NCI-H510A (cell line): Measurements from ENCODE around the gene DUSP11.
A peak's percentile ranks its signal among the peaks of the same experiment; 100 is the strongest.
"Not testable (repeated sequence)": the region's sequence is repeated elsewhere in the genome, so short reads cannot be mapped to it uniquely, and the experiment has no call there.

ENCODE experiments used
- DNase-seq: peaks from one replicate; lab custom pipeline; 2025; lab: John Stamatoyannopoulos, UW

The DUSP11 gene

DNA sequence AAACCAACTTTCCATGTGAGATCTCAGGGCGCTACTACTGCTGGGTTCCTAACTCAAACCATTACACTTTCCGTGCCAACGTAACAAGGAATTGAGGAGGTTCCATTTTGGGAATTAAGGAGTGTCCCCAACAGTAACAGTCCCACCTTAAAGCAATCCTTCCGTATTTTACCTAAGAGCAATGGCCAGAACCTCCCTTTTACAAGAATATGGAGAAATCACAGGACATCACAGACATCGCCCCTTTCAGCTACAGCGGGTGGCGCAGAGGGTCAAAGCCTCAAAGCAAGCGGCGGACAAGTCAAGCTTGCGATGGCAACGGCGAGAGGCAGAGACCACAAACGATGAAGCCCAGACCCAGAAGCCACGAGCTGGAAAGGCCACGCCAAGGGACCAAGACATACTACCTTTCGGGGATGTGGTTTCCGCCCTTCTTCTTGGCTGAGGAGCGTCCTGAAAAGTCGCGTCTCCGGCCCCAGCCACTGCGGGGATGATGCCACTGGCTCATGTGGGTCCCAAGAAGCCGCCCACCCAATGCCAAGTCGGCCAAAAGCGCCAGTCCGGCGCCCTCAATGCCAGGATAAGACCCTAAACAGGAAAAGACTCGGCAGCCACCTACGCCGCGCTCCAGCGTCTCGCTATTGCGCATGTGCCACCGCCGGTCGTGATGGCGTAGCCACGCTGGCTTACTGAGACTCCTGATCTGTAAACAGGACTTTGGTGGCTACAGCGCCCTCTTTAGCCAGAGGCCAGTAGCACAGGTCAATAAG lies at the start of gene DUSP11:
Gene DUSP11 (minus strand): TSS at position 637 of the 770 bp plus-strand sequence. CDS start 129 bp downstream, at position 508.
- DNase-seq = peak; percentile 72

DNA sequence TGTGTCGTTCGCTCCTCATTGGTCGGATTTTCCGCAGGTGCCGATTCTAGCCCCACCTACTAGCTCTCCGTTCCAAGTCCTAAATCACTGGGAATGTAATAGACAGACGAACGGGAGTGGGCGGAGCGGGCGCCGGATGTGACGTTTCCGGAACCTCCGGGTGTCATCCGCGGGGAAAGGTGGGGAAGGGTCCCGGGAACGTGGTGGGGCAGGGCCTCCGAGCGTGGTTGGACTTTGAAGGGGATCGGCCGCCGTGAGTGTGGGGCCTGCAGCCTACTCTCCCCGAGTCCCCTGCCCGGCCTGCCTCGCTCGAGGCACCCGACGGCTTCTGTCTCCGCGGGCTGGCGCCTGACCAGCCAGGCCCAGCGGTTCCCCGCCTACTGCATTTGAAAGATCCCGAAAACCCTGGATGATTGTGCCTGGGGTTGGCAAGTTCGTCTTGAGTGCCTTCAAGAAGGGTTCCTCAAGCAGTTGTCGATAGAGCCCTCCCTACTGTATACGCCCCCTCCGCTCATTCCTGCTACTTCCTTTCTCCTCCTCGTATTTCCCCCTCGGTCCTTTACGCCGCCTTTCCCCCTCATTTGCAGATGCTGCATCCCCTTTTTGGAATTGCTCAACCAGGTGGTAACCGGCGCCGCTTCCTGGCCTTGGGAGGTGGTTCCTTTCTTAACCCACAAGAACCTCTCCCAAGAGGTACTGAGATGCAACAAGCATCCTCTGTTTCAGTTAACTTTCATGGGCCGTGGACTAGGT lies 49.1 kb upstream of the DUSP11 start, which contains the start of gene STAMBP:
Gene STAMBP (plus strand): TSS at position 144 of the 753 bp plus-strand sequence. CDS start 1,896 bp downstream, outside the sequence.
- peak; percentile 94 for DNase-seq

DNA sequence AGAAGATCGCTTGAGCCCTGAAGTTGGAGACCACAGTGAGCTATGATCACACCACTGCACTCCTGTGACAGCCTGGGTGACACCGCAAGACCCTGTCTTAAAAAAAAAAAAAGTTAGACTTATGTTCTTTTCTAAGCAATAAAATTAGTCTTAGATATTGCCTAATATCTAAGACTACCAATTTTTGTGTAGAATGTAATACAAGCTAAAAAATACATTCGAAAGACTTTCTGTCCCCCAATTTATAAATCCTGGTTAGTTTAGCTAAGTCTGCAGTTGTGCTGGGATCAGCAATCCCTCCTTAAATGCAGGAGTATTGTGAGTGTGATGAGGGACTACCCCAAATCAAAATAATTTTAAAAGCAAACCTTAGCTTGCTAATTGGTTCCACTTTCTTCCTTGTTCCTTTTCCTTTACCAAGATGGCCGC lies 48.5 kb upstream of the DUSP11 start:
- no peak for DNase-seq

DNA sequence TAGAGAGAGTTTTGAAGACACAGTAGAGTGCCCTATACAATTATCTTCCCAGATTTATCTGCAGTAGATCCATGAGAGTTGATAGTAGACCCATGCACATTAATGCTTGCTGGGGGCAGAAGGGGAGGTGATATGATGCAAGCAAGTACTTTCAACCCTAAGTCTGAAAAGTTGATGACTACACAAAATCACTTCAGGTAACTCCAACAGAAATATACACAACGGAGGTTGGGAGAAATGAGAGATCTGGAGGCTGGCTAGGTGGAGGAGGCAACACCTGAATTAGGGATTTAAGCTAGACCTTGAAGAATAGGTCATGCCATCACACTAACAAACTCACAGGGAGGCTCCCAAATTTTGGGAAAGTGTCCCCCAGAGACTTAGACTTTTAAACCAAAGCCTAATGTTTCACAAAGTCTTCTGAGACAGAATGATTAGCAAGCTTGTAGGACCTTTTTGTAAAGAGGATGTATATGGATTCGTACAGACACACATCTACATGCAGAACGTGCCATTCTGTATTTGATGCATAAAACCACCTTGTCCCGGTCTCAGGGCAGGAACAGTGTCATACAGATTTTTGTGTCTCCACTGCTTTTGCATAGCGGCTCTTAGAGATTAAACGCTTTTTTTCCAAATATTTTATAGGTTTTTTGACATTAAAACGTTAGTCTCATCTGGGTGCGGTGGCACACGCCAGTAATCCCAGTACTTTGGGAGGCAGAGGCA lies 47.9 kb upstream of the DUSP11 start:
- DNase-seq = no peak

DNA sequence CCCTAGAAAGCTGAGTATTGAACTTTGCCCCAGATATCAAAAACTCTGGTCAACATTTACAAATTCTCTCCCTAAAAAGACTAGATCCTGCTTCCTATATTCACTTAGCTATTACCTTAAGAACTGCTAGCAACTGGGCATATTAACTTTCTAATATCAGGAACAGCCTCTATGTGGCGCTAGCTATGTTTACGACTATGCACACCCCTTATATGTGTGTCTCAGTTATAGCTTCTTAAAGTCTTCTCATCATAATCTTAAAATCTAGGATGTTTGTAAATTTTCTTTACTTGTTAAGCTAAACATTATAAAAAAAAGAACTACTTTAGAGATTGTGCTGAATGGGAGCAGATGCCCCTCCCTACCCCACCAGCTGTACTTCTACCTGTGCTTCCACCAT lies 47.1 kb upstream of the DUSP11 start:
- no peak for DNase-seq

DNA sequence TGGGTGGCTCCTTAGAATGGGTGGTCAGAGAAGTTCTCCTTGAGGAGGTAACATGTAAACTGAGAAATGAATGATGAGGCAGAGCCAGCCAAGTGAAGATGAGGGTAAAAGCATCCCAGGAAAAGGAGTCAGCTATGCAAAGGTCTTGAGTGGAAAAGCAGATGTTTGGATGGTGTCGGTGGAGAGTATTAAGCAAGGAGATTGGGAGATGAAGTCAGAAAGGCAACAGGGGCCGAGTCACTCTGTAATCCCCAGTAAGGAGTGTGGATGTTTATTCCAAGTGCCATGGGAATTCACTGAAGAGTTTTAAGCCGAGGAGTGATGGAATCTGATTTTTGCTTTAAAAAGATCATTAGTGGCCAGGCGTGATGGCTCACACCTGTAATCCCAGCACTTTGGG lies 45.5 kb upstream of the DUSP11 start:
- DNase-seq = no peak

DNA sequence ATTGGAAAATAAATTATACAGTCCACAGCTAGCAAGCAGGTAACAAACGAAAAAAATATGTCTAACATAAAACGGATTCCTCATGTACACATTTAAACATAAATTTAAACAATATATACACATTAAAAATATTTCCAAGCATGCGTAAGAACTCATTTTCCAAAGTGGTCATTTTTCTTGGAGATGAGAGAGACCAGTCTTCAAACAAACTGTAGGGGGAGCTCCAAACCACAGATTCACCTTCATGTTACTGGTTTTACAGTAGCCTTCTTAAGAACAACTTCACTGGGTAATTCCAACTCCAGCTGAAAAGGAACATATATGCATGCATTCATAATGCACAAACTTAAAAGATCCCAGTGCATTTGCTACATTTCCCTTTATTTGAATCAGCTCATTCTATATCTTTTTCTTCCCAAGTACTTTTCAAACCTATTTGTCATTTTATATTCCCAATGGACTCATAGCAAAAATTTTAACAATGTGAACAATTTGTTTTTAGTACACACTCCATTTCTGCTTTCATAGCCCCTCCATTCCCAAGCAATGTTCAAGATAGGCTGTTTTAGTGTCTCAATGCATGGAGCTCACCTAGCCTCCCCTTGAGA lies 44.1 kb upstream of the DUSP11 start:
- DNase-seq = no peak

DNA sequence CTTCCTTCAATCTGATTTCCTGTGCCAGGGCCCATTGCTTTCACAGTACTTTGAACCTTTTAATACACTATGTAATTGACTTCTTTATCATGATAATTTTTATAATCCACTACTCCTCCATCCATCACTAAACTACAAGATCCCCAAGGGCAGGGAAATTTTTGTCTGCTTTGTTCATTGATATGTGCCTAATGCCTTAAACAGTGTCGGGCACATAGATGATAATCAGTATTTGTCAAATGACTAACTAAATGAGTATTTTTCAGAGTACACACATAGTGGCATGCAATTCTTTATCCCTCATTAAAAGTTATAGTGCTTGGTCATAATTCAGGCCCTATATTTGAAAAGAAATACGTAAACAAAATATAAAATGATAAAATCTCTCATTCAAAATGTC lies 43.5 kb upstream of the DUSP11 start:
- DNase-seq = no peak

DNA sequence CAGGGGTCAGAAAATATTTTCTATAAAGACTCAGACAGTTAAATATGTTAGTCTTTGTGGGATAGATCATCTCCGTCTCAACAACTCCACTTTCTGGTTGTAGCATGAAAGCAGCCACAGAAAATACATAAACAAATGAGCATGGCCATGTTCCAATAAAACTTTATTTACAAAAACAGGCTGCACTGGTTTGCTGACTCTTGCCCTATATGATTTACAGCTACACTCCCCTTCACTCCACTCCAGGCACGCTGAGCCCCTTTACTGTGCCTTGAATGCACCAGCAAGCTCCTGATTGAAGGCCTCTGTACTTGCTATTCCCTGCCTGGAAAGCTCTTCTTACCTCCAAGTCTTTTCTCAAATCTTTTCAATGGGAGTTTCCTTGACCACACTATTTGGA lies 43.1 kb upstream of the DUSP11 start:
- DNase-seq = no peak

DNA sequence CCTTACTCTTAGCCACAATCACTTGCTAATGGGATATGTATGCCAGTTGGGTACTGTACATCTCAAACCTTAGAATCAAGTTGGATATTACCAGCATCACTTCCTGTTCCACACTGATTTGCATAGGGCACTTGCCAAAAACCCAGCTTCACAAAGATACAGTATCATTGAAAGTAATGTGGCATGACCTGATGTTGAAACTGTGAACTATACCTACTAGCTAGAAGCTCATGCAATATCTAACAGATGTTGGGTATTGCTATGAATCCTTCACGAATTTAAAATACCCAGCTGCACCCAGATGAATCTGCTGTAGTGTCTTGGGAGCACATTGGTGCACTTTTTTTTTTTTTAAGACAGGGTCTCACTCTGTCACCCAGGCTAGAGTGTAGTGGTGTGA lies 42.4 kb upstream of the DUSP11 start:
- no peak for DNase-seq

DNA sequence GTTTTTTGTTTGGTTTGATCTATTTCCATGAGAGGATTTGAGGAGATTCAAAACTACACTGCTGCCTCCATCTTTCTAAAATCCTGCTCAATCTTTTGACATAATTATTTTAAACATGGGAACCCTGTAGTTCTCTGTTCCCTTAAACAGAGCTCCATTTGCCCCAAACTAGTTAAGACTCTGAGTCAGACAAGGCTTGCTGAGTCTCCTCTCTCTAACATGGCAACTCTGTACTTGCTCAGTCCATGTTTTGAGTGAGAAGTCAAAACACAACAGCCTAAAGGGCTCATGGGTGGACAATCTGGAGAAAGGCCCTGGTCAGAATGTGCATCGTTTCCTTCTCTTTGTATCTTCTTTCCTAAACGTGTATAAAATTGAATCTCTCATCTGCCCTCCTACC lies 41.8 kb upstream of the DUSP11 start:
- DNase-seq = no peak

DNA sequence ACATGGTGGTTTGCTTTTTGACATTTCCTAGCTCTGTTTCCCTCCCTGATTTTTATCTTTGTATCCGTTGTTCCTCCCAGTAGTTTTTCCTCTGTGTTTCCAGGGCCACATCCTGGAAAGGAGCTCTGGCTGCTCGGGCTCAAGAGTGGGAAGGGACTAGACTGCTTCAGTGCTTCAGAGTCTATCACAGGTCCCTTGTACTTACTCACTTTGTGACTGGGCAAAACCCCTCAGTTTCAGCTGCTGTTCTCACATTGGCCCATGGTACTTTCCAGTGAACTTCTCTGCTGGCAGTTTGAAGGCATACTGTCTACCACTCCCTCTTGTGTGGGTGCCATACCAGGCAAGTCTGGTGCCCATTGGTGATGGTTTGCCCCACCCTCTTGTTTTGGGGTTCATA lies 41.3 kb upstream of the DUSP11 start:
- DNase-seq = no peak

DNA sequence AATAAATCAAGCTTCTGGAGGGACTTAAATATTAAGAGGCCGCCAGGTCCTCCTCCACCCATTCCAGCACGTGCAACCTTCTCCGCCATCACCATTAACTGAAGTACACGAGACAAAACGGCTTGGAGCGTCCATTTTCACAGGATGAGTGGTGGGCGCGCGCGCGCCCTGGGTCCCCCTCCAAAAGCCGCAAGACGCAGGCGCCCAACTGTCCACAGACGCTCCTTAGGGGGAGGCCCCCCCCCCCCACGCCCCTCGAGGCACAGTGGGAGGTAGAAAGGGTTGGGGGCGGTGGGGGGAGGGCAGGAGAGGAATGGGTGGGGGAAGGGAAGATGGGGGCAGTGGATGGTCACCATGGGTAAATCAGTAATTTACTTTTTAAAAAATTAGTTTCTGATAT lies 38.4 kb upstream of the DUSP11 start:
- no peak for DNase-seq

DNA sequence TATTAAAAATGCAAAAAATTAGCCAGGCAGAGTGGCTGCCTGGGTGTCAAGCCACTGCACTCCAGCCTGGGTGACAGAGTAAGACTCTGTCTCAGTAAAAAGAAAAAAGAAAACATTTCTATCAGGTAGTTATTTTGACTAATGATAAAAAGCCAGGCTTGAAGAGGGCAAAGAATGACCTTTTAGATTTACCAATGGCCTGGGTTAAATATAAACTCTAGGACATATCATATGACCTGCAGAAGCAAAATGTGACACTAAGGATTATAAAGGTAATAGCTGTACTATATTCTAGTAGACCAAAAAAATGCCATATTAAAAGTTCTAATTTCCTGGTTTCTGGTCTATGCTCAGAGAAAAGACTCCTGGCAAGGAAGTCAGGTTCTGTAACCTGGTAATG lies 32.7 kb upstream of the DUSP11 start:
- DNase-seq = no peak

DNA sequence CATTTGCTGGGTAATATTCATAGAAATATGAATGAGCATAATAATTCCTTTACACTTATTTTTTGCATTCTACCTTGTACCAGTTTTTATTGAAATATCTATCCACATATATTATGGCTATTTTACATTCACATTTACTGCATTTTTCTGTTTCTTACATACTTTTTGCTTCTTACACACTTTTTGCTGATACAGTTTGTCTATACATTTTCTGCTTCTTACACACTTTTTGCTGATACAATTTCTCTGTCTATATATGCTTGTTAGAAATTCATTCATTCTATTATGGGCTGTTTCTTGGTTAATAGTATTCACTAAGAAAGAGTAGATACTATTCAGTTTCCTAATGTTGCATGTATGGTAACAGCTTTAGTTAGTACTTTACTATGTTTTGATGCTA lies 32.0 kb upstream of the DUSP11 start:
- DNase-seq = no peak

DNA sequence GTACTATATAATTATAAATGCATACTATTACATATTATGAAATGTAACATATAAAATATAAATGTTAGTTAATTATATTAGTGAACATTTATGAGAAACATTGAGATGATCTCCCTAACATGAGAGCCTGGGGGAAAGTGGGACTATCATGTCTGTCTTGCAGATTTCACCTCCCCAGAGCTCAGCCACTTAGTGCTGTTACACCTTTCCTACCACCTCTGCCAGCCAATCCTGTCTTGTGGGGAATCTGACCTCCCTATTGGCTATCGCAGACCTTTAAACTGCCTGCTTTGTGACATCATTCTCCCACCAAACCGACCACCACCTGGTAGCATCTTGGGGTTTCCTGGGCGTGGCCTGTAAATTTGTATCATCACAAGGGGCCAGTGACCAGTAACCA lies 4.0 kb upstream of the DUSP11 start, which contains the start of gene C2orf78:
Gene C2orf78 (plus strand): TSS at position 301 of the 400 bp plus-strand sequence. CDS start 127 bp downstream, outside the sequence.
- DNase-seq = not testable (repeated sequence)

DNA sequence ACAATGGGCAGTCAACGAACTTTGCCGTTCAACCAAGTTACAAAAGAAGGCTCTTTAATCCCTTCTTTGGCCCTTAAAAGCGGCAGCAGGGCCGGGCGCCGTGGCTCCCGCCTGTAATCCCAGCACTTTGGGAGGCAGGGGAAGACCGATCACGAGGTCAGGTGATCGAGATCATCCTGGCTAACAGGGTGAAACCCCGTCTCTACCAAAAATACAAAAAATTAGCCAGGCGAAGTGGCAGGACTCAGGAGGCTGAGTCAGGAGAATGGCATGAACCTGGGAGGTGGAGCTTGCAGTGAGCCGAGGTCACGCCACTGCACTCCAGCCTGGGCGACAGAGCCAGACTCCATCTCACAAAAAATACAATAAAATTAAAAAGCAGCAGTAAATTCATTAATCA lies 3.5 kb upstream of the DUSP11 start:
- not testable (repeated sequence) for DNase-seq

DNA sequence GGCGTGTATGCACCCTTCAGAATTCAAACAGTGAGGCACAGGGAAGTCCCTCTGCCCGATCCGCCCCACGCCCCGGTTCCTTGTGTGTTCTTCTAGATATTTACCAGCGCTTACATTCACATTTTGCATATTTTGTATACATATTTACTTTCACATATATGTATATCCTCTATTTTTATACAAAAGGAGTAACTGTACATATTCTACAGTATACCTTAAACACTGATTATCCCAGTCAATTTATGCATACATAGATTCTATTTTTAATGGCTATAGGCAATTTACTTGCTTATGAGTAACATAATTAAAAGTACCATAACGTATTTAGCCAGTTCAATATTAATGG lies 307 bp upstream of the DUSP11 start:
- no peak for DNase-seq

DNA sequence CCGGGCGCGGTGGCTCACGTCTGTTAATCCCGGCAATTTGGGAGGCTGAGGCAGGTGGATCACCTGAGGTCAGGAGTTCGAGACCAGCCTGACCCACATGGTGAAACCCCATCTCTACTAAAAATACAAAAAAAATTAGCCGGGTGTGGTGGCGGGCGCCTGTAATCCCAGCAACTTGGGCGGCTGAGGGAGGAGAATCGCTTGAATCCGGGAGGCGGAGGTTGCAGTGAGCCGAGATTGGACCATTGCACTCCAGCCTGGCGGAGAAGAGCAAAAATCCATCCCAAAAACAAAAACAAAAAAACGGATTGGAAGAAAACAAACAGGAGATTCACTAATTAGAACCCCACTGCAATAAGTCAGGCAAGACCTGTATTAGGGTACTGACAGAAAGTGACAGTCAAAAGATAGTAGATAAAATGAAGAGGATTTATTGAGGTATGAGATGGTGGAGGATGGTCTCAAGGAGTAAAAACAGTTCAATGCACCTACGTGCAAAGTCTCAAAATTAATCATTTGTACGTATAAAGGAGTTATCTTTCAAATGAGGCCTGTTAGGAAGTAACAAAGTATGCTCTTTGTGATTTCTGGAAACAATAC lies 936 bp downstream of the DUSP11 start:
- not testable (repeated sequence) for DNase-seq

DNA sequence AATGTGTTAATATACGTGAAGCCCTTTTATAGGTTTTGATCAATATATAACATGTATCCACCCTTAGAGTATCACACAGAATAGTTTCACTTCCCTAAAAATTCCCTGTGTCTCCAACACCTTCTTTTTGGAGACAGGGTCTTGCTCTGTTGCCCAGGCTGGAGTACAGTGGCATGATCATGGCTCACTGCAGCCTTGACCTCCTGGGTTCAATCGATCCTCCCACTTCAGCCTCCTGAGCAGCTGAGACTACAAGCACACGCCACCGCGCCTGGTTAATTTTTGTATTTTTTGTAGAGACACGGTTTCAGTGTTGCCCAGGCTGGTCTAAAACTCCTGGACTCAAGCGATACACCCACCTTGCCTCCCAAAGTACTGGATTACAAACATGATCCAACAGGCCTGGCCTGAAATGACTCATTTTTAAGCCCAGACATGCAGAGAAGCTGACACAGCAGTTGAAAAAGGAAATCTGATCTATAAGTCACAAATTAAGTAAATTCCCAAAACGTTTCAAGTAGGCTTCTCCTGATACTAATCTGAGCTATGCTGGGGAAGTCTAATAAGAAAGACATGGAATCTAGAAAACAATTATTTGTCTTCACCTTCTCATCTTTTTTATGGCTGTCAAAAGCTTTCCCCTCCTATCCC lies 2.9 kb downstream of the DUSP11 start:
- DNase-seq = no peak

DNA sequence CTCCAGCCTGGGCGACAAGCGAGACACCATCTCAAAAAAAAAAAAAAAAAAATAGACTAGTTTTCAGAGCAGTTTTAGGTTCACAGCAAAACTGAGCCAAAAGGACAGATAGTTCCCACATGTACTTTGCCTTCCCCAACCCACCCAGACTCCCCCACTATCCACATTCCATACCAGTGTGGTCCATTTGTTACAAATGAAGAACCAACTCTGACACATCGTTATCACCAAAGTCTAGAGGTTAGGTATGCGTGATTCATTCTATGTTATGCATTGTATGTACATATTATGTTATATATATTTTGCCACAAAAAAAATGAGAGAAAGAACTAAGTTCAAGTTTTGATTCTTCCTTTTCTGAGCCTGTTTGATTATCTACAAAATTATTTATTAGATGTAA lies 3.5 kb downstream of the DUSP11 start:
- no peak for DNase-seq
